Cortex of kidney (tissue), 1 donor: ENCODE results near the gene CAPN14.

Experiments
- DNase-seq: peaks from one replicate; lab custom pipeline; 2025; lab: John Stamatoyannopoulos, UW

Gene CAPN14

GRCh38 chr2:31227110-31227509, 9.8 kb upstream of the CAPN14 start:
- DNase-seq = no peak

- no peak for DNase-seq
Observed at GRCh38 chr2:31226266-31226665, 9.0 kb upstream of the CAPN14 start.

GRCh38 chr2:31223749-31224148, 6.4 kb upstream of the CAPN14 start:
- no peak for DNase-seq

GRCh38 chr2:31223026-31223425, 5.7 kb upstream of the CAPN14 start:
- no peak for DNase-seq

- DNase-seq = no peak
Observed at GRCh38 chr2:31222071-31222470, 4.8 kb upstream of the CAPN14 start.

GRCh38 chr2:31221544-31221943, 4.2 kb upstream of the CAPN14 start:
- no peak for DNase-seq

- no peak for DNase-seq
Observed at GRCh38 chr2:31219131-31219969, 2.0 kb upstream of the CAPN14 start.

GRCh38 chr2:31216734-31217133, 581 bp downstream of the CAPN14 start:
- DNase-seq = no peak

GRCh38 chr2:31214444-31214915, 2.8 kb downstream of the CAPN14 start:
- DNase-seq = no peak

- no peak for DNase-seq
Observed at GRCh38 chr2:31213601-31214443, 3.5 kb downstream of the CAPN14 start.

- no peak for DNase-seq
Observed at GRCh38 chr2:31212659-31213600, 4.4 kb downstream of the CAPN14 start.

- DNase-seq = no peak
Observed at GRCh38 chr2:31208240-31208639, 9.1 kb downstream of the CAPN14 start.

- DNase-seq = no peak
Observed at GRCh38 chr2:31207790-31208189, 9.5 kb downstream of the CAPN14 start.

- no peak for DNase-seq
Observed at GRCh38 chr2:31205613-31206012, 11.7 kb downstream of the CAPN14 start.

GRCh38 chr2:31205186-31205585, 12.1 kb downstream of the CAPN14 start:
- DNase-seq = no peak

GRCh38 chr2:31204783-31205182, 12.5 kb downstream of the CAPN14 start:
- no peak for DNase-seq

- DNase-seq = no peak
Observed at GRCh38 chr2:31203916-31204315, 13.4 kb downstream of the CAPN14 start.

- DNase-seq = no peak
Observed at GRCh38 chr2:31202833-31203232, 14.5 kb downstream of the CAPN14 start.

GRCh38 chr2:31202041-31202440, 15.3 kb downstream of the CAPN14 start:
- no peak for DNase-seq

- no peak for DNase-seq
Observed at GRCh38 chr2:31200972-31201371, 16.3 kb downstream of the CAPN14 start.

- no peak for DNase-seq
Observed at GRCh38 chr2:31199206-31199605, 18.1 kb downstream of the CAPN14 start.

GRCh38 chr2:31197669-31198068, 19.6 kb downstream of the CAPN14 start:
- DNase-seq = no peak
